Upper lobe of left lung (tissue), 6 donors: ENCODE results near the gene FBXL2. TPM values are rescaled to one million over a fixed set of nuclear protein-coding genes. Genes with fewer than 3 reads are reported as not detected.

ENCODE experiments used
- ATAC-seq, 2 donors: fragments of 200-7000 bp; cut with Tn5 transposase; one replicate each; pipeline ENCODE4 v1.9.1; 2022; ENCODE audit warnings: mild to moderate bottlenecking in 2 of 2, moderate library complexity in 2 of 2; ENCODE audit not compliant: low FRiP score in 2 of 2
- DNase-seq, 2 donors: peaks; one replicate each; pipeline ENCODE4 v3.0.0-alpha.2; 2019 to 2020
- H3K27ac ChIP-seq, 4 donors: fragments of 200-600 bp; sonication (generic); one replicate each; pipeline ENCODE4 v1.5.1; 2016 to 2019
- H3K27me3 ChIP-seq, 4 donors: fragments of 200-600 bp; sonication (generic); one replicate each; pipeline ENCODE4 v1.5.1; 2017 to 2019
- H3K36me3 ChIP-seq, 4 donors: fragments of 200-600 bp; sonication (generic); one replicate each; pipeline ENCODE4 v1.5.1; 2016 to 2019
- H3K4me1 ChIP-seq, 4 donors: fragments of 200-600 bp; sonication (generic); one replicate each; pipeline ENCODE4 v1.5.1; 2018 to 2019
- H3K4me3 ChIP-seq, 4 donors: fragments of 200-600 bp; sonication (generic); one replicate each; pipeline ENCODE4 v1.5.1; 2017 to 2019; ENCODE audit warnings: mild to moderate bottlenecking in 2 of 4, moderate library complexity in 1 of 4
- H3K9me3 ChIP-seq, 4 donors: fragments of 200-600 bp; sonication (generic); one replicate each; pipeline ENCODE4 v1.5.1; 2018 to 2019
- EP300 ChIP-seq, 4 donors: sonication (generic); formaldehyde crosslinking; IDR thresholded peaks; one replicate each; pipeline ENCODE4 v1.5.1; 2017; ENCODE audit warnings: antibody characterized with exemption in 4 of 4, control low read depth in 2 of 4
- POLR2A ChIP-seq, 4 donors: fragments of 450-650 bp; IDR thresholded peaks; one replicate each; pipeline ENCODE4 v1.5.1; 2016 to 2017; ENCODE audit warnings: antibody characterized with exemption in 4 of 4, mild to moderate bottlenecking in 2 of 4
- POLR2AphosphoS5 ChIP-seq, 2 donors: sonication (generic); formaldehyde crosslinking; IDR thresholded peaks; one replicate each; pipeline ENCODE4 v1.5.1; 2017; ENCODE audit warnings: antibody characterized with exemption in 2 of 2
- WGBS, 2 donors: methylation state at CpG; one replicate each; pipeline ENCODE4 v1.1.5; 2017 to 2018; 5-methylcytosine and 5-hydroxymethylcytosine counted together
- total RNA-seq, 6 donors: library from RNA; depleted of rRNA in 4 of 6; stranded (reverse); fragments of >200 nt in 4 of 6; gene quantifications; one replicate each; pipeline versions ENCODE4 v1.1.0 to v1.2.1, GENCODE V29; 2016 to 2021
- TF ChIP-seq, protein P1 (sequence below), 6 experiments: fragments of 450-650 bp in 4 of 6; fragments of 200-600 bp in 2 of 6; sonication (generic) in 2 of 6; IDR thresholded peaks; one replicate each; pipeline ENCODE4 v1.5.1; 2016 to 2019; ENCODE audit warnings: antibody characterized with exemption in 6 of 6
- donor health status: DM: no; HTN: no; CAD: no; lungs with moderate emphysema.
- donor health status: DM: no; HTN: yes; CAD: no; lungs with severe emphysema.

The FBXL2 gene
- total RNA-seq, 6 donors from 2014 or later = 5.6 to 23.0 (median 9.7) TPM

DNA sequence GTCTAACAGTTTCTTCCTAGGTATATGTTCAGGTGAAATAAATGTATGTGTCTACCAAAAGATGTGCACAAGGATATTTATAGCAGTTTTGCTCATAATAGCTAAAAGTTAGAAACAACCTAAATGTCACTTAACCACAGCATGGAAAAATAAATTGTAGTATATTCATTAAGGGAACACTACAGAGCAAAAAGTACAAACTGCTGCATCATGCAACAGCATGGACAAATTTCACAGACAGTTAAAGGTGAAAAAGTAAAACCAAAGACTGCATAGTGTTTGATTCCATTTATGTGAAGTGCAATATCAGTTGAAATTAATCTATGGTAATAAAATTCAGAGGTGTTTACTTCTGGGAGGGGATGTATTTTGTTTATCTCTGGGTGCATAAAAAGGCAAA, 62.5 kb downstream of the FBXL2 start:
- Histone ChIP-seq H3K36me3 (no peaks in the 10 kb centered on the region), H3K4me1 (no peaks in the 10 kb centered on the region), H3K4me3 (no peak overlapping the region), H3K27ac (no peak overlapping the region), H3K27me3 (no peaks in the 10 kb centered on the region), H3K9me3 (peaks cover 0 to 1% (median under 1%) of the 10 kb centered on the region in 4 donors)
- TF ChIP-seq POLR2AphosphoS5 (IDR thresholded peaks at IDR 0.05) = no peak
- no peak for TF ChIP-seq EP300 (IDR thresholded peaks at IDR 0.05)
- TF ChIP-seq, protein P1, sequence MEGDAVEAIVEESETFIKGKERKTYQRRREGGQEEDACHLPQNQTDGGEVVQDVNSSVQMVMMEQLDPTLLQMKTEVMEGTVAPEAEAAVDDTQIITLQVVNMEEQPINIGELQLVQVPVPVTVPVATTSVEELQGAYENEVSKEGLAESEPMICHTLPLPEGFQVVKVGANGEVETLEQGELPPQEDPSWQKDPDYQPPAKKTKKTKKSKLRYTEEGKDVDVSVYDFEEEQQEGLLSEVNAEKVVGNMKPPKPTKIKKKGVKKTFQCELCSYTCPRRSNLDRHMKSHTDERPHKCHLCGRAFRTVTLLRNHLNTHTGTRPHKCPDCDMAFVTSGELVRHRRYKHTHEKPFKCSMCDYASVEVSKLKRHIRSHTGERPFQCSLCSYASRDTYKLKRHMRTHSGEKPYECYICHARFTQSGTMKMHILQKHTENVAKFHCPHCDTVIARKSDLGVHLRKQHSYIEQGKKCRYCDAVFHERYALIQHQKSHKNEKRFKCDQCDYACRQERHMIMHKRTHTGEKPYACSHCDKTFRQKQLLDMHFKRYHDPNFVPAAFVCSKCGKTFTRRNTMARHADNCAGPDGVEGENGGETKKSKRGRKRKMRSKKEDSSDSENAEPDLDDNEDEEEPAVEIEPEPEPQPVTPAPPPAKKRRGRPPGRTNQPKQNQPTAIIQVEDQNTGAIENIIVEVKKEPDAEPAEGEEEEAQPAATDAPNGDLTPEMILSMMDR (IDR thresholded peaks at IDR 0.05) = no peak
- TF ChIP-seq POLR2A (IDR thresholded peaks at IDR 0.05) = no peak
- ATAC-seq = no peak
- no peak for DNase-seq

DNA sequence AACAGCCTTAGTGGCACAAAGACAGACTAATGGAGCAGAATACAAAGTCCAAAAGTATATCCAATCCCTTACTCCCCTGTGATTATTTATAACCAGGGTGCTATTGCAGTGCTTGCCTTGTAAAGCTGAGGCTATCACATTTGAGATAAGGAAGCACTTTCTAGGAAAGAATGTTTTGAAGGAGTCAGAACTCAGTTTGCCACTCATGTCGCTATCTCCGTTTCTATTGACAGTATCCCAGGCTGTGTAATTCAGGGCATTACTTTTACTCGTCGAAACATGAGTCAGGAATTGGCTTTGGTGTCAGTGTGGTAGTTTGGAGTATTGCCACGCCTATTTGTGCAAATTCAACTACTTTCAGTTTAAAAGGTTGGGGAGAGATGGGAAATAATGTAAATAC, 78.4 kb downstream of the FBXL2 start:
- no peak for DNase-seq
- Histone ChIP-seq H3K27me3 (no peaks in the 10 kb centered on the region), H3K4me1 (peaks cover 0 to 8% (median 2%) of the 10 kb centered on the region in 4 donors), H3K9me3 (no peaks in the 10 kb centered on the region), H3K27ac (no peak overlapping the region), H3K4me3 (no peak overlapping the region), H3K36me3 (no peaks in the 10 kb centered on the region)
- ATAC-seq = peak in 1 of 2 donors; percentile 58
- TF ChIP-seq POLR2AphosphoS5 (IDR thresholded peaks at IDR 0.05) = no peak
- TF ChIP-seq POLR2A (IDR thresholded peaks at IDR 0.05) = no peak
- TF ChIP-seq, protein P1 (IDR thresholded peaks at IDR 0.05) = no peak
- no peak for TF ChIP-seq EP300 (IDR thresholded peaks at IDR 0.05)
- 56 to 68% methylated on average over 5 of the region's 5 CpGs for WGBS, 2 donors

DNA sequence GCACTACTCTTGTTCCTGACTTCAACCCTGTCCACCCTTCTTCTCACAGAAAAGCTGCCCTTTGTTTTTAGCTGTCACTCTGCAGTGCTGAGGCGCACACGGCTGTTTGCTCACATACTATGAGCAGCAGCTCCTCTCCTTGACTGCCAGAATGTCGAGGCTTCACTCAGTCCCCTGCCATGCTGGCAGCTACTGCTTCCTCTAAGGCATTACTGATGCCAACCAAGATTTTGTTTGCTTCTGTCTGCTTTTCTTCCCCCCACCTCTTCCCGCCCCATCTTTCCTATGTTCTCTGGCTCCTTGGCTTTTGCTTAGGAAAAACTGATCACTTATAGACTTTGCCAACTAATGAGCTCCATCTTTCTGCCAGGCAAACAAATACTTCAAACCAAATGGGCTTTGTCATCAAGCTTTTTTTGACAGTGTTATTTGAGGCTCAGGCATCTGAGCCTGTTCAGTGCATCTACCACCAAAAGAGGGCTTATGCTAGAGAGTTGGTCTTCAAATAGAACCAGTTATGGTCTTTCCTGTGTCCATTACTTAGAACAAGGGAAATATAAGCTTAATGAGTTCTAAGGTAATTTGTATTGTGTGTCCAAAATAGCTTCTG, 81.0 kb downstream of the FBXL2 start:
- DNase-seq = no peak
- no peak for ATAC-seq
- TF ChIP-seq POLR2AphosphoS5 (IDR thresholded peaks at IDR 0.05) (no peak), POLR2A (IDR thresholded peaks at IDR 0.05) (no peak), EP300 (IDR thresholded peaks at IDR 0.05) (no peak)
- TF ChIP-seq, protein P1 (IDR thresholded peaks at IDR 0.05) = no peak

DNA sequence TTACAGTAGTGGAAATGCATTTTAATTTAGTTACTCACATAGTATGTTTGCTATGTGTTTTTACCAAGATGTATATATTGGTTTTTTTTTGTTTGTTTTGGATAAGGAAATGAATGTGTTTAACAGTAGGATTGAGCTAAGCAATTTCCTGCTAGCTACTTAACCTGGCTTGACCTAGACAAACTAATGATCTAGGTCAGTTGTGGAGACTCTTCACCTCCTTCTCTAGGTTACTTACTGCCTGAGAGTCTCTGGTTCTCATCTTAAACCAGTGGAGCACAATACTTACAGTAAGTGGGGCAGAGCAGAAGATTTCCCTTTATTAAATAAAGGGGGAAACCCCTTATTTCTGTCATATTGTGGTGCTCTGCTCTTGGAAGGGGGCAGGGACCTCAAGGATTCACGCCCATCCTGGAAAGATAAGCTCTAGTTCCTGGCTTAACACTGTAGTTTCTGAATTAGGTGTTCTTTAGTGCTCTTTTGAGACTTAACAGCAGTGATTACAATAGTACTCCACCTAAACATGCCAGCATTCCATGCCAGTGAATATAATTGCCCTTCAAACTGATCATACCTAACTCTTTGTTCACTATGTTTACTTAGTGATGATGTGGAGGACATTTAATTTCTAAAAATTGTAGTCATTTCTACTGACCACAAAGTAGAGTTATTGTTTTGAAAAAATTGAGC, 83.0 kb downstream of the FBXL2 start:
- Histone ChIP-seq H3K27me3 (no peaks in the 10 kb centered on the region), H3K4me3 (no peak overlapping the region), H3K9me3 (no peaks in the 10 kb centered on the region), H3K27ac (no peak overlapping the region), H3K36me3 (no peaks in the 10 kb centered on the region), H3K4me1 (peaks cover 0 to 8% (median 2%) of the 10 kb centered on the region in 4 donors)
- TF ChIP-seq EP300 (IDR thresholded peaks at IDR 0.05) = no peak
- no peak for TF ChIP-seq POLR2AphosphoS5 (IDR thresholded peaks at IDR 0.05)
- TF ChIP-seq, protein P1 (IDR thresholded peaks at IDR 0.05) = no peak
- TF ChIP-seq POLR2A (IDR thresholded peaks at IDR 0.05) = no peak
- 42 to 45% methylated on average over 1 of the region's 1 CpG for WGBS, 2 donors
- no peak for ATAC-seq
- no peak for DNase-seq

More for the DNA sequence above, 81.0 kb downstream of the FBXL2 start:
- no peaks in the 10 kb centered on the region for H3K36me3 ChIP-seq
- no peak overlapping the region for H3K27ac ChIP-seq
- WGBS, 2 donors = 69% methylated on average over 4 of the region's 4 CpGs
- H3K9me3 ChIP-seq = no peaks in the 10 kb centered on the region
- H3K4me1 ChIP-seq = peaks cover 0 to 8% (median 2%) of the 10 kb centered on the region in 4 donors
- no peak overlapping the region for H3K4me3 ChIP-seq
- H3K27me3 ChIP-seq = no peaks in the 10 kb centered on the region
